K562 (cell line): Measurements from ENCODE around the gene ADI1. TPM values are rescaled to one million over a fixed set of nuclear protein-coding genes. Genes with fewer than 3 reads are reported as not detected.
A peak's percentile ranks its signal among the peaks of the same experiment; 100 is the strongest.

ENCODE experiments used
- ATAC-seq: fragments of 200-7000 bp; cut with Tn5 transposase; 3 replicates; pipeline ENCODE4 v1.9.1; 2020; ENCODE audit warnings: moderate library complexity
- BruUV-seq: library from RNA; stranded (reverse); fragments of 400-500 nt; replicated peaks from 2 replicates; lab custom pipeline; 2021; lab: Mats Ljungman, UMichigan
- CTCF ChIA-PET: fragments of 300-600 bp; formaldehyde crosslinking; extraction: SDS; loops from one replicate; lab custom pipeline; 2021; ENCODE audit warnings: low intra/inter-chr PET ratio; lab: Yijun Ruan, JAX
- POLR2A ChIA-PET: fragments of 300-600, 350-650 bp; sonication (Branson Sonifier 250); formaldehyde crosslinking; extraction: SDS; loops from one replicate; lab custom pipeline; 2021; ENCODE audit warnings: antibody characterized with exemption, inconsistent platforms; lab: Yijun Ruan, JAX
- DNase-seq, 4 experiments: peaks; one replicate each; pipeline versions ENCODE4 v3.0.0 to v3.0.0-alpha.2; 2011 to 2018; ENCODE audit warnings: low spot score in 3 of 4, mixed read lengths in 3 of 4; ENCODE audit errors: extremely low read depth in 1 of 4
- FAIRE-seq: peaks from 2 replicates; lab custom pipeline; 2011; peaks lifted over from hg19 to GRCh38; lab: Jason Lieb, UNC
- H2AFZ ChIP-seq: 2 replicates; pipeline ENCODE4 v1.6.0; 2011; ENCODE audit warnings: low read depth, low read length, control low read depth, inconsistent platforms
- H3K27ac ChIP-seq: fragments of 200-600 bp; 3 replicates; pipeline ENCODE4 v1.8.0; 2011; ENCODE audit warnings: low read depth, mild to moderate bottlenecking, control low read depth, inconsistent platforms, low read length, moderate library complexity, mixed read lengths; ENCODE audit errors: extremely low read depth
- H3K27me3 ChIP-seq, 2 experiments: fragments of 300-600 bp in 1 of 2; 2 replicates in 1 of 2; 3 replicates in 1 of 2; pipeline versions ENCODE4 v1.6.0 to v1.8.0; 2011; ENCODE audit warnings: inconsistent platforms in 2 of 2, low read length in 2 of 2, mild to moderate bottlenecking in 1 of 2, mixed read lengths in 1 of 2, moderate library complexity in 1 of 2; ENCODE audit not compliant: control insufficient read depth in 2 of 2, insufficient read depth in 2 of 2
- H3K36me3 ChIP-seq: fragments of 300-600 bp; 3 replicates; pipeline ENCODE4 v1.8.0; 2011; ENCODE audit warnings: mild to moderate bottlenecking, low read length, inconsistent platforms; ENCODE audit not compliant: control insufficient read depth, insufficient read depth
- H3K4me1 ChIP-seq, 2 experiments: fragments of 200-600 bp in 1 of 2; replicated peaks in 1 of 2; 2 replicates in 1 of 2; 3 replicates in 1 of 2; pipeline versions ENCODE4 v1.5.1 to v1.8.0; 2011; ENCODE audit warnings: inconsistent platforms in 2 of 2, low read length in 2 of 2, mild to moderate bottlenecking in 1 of 2, mixed read lengths in 1 of 2, moderate library complexity in 1 of 2; ENCODE audit not compliant: control insufficient read depth in 2 of 2, insufficient read depth in 2 of 2
- H3K4me2 ChIP-seq: 2 replicates; pipeline ENCODE4 v1.6.1; 2011; ENCODE audit warnings: low read length, control low read depth, inconsistent platforms, mixed read lengths; ENCODE audit not compliant: insufficient read depth
- H3K4me3 ChIP-seq: fragments of 200-600 bp; sonication (generic), shearing (Covaris generic); 2 replicates; pipeline ENCODE4 v1.5.1; 2016; ENCODE audit warnings: control low read depth, inconsistent platforms
- H3K79me2 ChIP-seq: fragments of 200-600 bp; 3 replicates; pipeline ENCODE4 v1.8.0; 2011; ENCODE audit warnings: low read length, inconsistent platforms; ENCODE audit not compliant: control insufficient read depth, insufficient read depth
- H3K9ac ChIP-seq, 2 experiments: 2 replicates each; pipeline versions ENCODE4 v1.6.0 to v1.6.1; 2011; ENCODE audit warnings: low read depth in 2 of 2, low read length in 2 of 2, control low read depth in 1 of 2, inconsistent platforms in 1 of 2, mild to moderate bottlenecking in 1 of 2, mixed read lengths in 1 of 2; ENCODE audit not compliant: insufficient read depth in 1 of 2
- H3K9me1 ChIP-seq: one replicate; pipeline ENCODE4 v1.6.0; 2011; ENCODE audit warnings: inconsistent platforms, mild to moderate bottlenecking, low read length, moderate library complexity; ENCODE audit not compliant: control insufficient read depth, insufficient read depth
- H3K9me3 ChIP-seq: replicated peaks from 2 replicates; pipeline ENCODE4 v1.5.1; 2011; ENCODE audit warnings: low read depth, low read length, inconsistent platforms; ENCODE audit not compliant: control insufficient read depth, insufficient read depth
- H4K20me1 ChIP-seq: replicated peaks from 2 replicates; pipeline ENCODE4 v1.6.1; 2011; ENCODE audit warnings: low read length, inconsistent platforms, mixed read lengths; ENCODE audit not compliant: control insufficient read depth, insufficient read depth
- CBFA2T2 ChIP-seq: fragments of 450-650 bp; conservative IDR thresholded peaks from 2 replicates; pipeline ENCODE4 v1.6.1; 2017; ENCODE audit warnings: mild to moderate bottlenecking
- CC2D1A ChIP-seq: fragments of 450-650 bp; IDR thresholded peaks from 2 replicates; pipeline ENCODE4 v1.6.1; 2017; ENCODE audit warnings: mild to moderate bottlenecking
- HDAC2 ChIP-seq: fragments of 450-650 bp; IDR thresholded peaks from 2 replicates; pipeline ENCODE4 v1.6.1; 2016; ENCODE audit warnings: mild to moderate bottlenecking
- HMBOX1 ChIP-seq: sonication (generic); IDR thresholded peaks from 2 replicates; pipeline ENCODE4 v1.6.1; 2016
- KDM1A ChIP-seq, 2 experiments: fragments of 450-650 bp; IDR thresholded peaks; 2 replicates each; pipeline ENCODE4 v1.6.1; 2016; ENCODE audit warnings: mild to moderate bottlenecking in 2 of 2
- PHTF2 ChIP-seq: fragments of 250-450 bp; sonication (Bioruptor Pico); IDR thresholded peaks from 2 replicates; pipeline ENCODE4 v1.5.0; 2021; ENCODE audit warnings: mild to moderate bottlenecking
- SAFB2 ChIP-seq: fragments of 200-400 bp; formaldehyde crosslinking; IDR thresholded peaks from 2 replicates; pipeline ENCODE4 v1.6.1; 2018; ENCODE audit warnings: borderline replicate concordance, low read length, low read depth, moderate library complexity; ENCODE audit not compliant: severe bottlenecking
- SIRT6 ChIP-seq: IDR thresholded peaks from one replicate; pipeline ENCODE4 v1.6.1; 2012; ENCODE audit warnings: low read depth, mild to moderate bottlenecking, control low read depth, inconsistent platforms, low read length, moderate library complexity
- SMARCC2 ChIP-seq: fragments of 450-650 bp; IDR thresholded peaks from 2 replicates; pipeline ENCODE4 v1.6.1; 2017; ENCODE audit warnings: antibody characterized with exemption, moderate library complexity, mild to moderate bottlenecking, low read depth
- TAF15 ChIP-seq: fragments of 200-400 bp; formaldehyde crosslinking; IDR thresholded peaks from 2 replicates; pipeline ENCODE4 v1.6.1; 2017; ENCODE audit warnings: mild to moderate bottlenecking, low read depth, low read length, moderate library complexity
- TBL1XR1 ChIP-seq, 2 experiments: IDR thresholded peaks; 2 replicates each; pipeline ENCODE4 v1.6.1; 2012; ENCODE audit warnings: improper control_type of control experiment in 2 of 2, low read length in 2 of 2, mild to moderate bottlenecking in 1 of 2
- TCF7 ChIP-seq: sonication (generic); IDR thresholded peaks from 2 replicates; pipeline ENCODE4 v1.6.1; 2016; ENCODE audit warnings: antibody characterized with exemption, borderline replicate concordance
- ZFP30 ChIP-seq: fragments of 250-450 bp; sonication (Bioruptor Pico); IDR thresholded peaks from 2 replicates; pipeline ENCODE4 v1.8.0; 2022; ENCODE audit warnings: moderate library complexity, mild to moderate bottlenecking, inconsistent platforms, borderline replicate concordance
- ZNF133 ChIP-seq: fragments of 250-450 bp; sonication (Bioruptor Pico); IDR thresholded peaks from 2 replicates; pipeline ENCODE4 v1.4.0; 2020; ENCODE audit warnings: mild to moderate bottlenecking
- ZNF23 ChIP-seq: fragments of 250-450 bp; sonication (Bioruptor Pico); IDR thresholded peaks from 2 replicates; pipeline ENCODE4 v1.4.0; 2020; ENCODE audit warnings: mild to moderate bottlenecking
- ZNF3 ChIP-seq: fragments of 250-450 bp; sonication (Bioruptor Pico); IDR thresholded peaks from 2 replicates; pipeline ENCODE4 v1.5.0; 2021; ENCODE audit warnings: mild to moderate bottlenecking, moderate library complexity
- WGBS: fragments of 100-300 bp; shearing (Covaris generic); methylation state at CpG from one replicate; pipeline ENCODE4 v1.1.6; 2016; ENCODE audit warnings: low coverage, mixed read lengths; ENCODE audit not compliant: insufficient coverage; ENCODE audit errors: missing lambda C conversion rate; 5-methylcytosine and 5-hydroxymethylcytosine counted together
- in situ Hi-C: fragments of 300-500 bp; cut with MboI; formaldehyde crosslinking; loops from 4 replicates; pipeline ENCODE4 v1.15.0; 2018; ENCODE audit warnings: inconsistent platforms, mixed read lengths
- intact Hi-C: fragments of 100-400 bp; cut with micrococcal nuclease; formaldehyde crosslinking; loops from 2 replicates; pipeline ENCODE4 v1.14.2; 2022
- polyA plus RNA-seq, 8 experiments: library from polyadenylated mRNA; depleted of rRNA in 4 of 8; stranded (reverse) in 5 of 8; unstranded in 3 of 8; fragments of >200 nt; fragmentation: Nextera tagmentation in 2 of 8; fragmentation: Illumina TruSeq in 1 of 8; extraction: Ambion mirVana in 2 of 8; extraction: Trizol in 1 of 8; gene quantifications; 2 replicates each; pipeline versions ENCODE4 v1.2.1 to v1.2.3, GENCODE V29; 2011 to 2014; ENCODE audit warnings: inconsistent platforms in 1 of 8, missing spikeins in 1 of 8
- total RNA-seq, 7 experiments: library from RNA; depleted of rRNA in 6 of 7; stranded (reverse); fragments of >200 nt in 6 of 7; fragmentation: Illumina TruSeq in 2 of 7; extraction: Trizol in 2 of 7; gene quantifications; 2 replicates each; pipeline versions ENCODE4 v1.2.1 to v1.2.3, GENCODE V29; 2011 to 2021; ENCODE audit warnings: low replicate concordance in 1 of 7

ADI1 gene
- total and polyA plus RNA-seq, 9 of the 15 experiments (the other 6 are each of a cell fraction or from before 2014, with no cell fraction given) = 6.1 to 51.0 (median 27.1) TPM

GRCh38 chr2:3476321-3476984, 42.9 kb downstream of the ADI1 start:
- H3K9me1 ChIP-seq = peaks cover 5% of the 10 kb centered on the region
- no TSS peak for BruUV-seq
- no peaks in the 10 kb centered on the region for H3K9me3 ChIP-seq
- H4K20me1 ChIP-seq = no peaks in the 10 kb centered on the region
- 89% methylated on average over 14 of the region's 14 CpGs for WGBS
- ATAC-seq (no peak), FAIRE-seq (no peak), DNase-seq (no peak)
- no peak for TF ChIP-seq KDM1A (IDR thresholded peaks at IDR 0.05)
- TF ChIP-seq SAFB2 = no peak
- TF ChIP-seq TCF7 = no peak
- no peaks in the 10 kb centered on the region for H3K79me2 ChIP-seq
- peaks cover 0 to 7% of the 10 kb centered on the region in 2 experiments; a peak in 1 of 5 replicates for H3K4me1 ChIP-seq
- in situ Hi-C loops = no loop called here
- intact Hi-C loops = no loop called here
- H2AFZ ChIP-seq = no peak overlapping the region
- H3K36me3 ChIP-seq = peaks cover 63% of the 10 kb centered on the region; the same call in 2 of the 3 replicates
- no peak overlapping the region for H3K27ac ChIP-seq
- no peaks in the 10 kb centered on the region for H3K27me3 ChIP-seq
- POLR2A ChIA-PET = interaction anchor here (0.6 kb wide), 1 partner anchor 17 kb away, joined by 3 read pairs; no protein-coding TSS in a partner anchor
- no peak overlapping the region for H3K4me3 ChIP-seq
- CTCF ChIA-PET = no interaction called here
- H3K4me2 ChIP-seq = no peak overlapping the region
- H3K9ac ChIP-seq = no peak overlapping the region

DNA sequence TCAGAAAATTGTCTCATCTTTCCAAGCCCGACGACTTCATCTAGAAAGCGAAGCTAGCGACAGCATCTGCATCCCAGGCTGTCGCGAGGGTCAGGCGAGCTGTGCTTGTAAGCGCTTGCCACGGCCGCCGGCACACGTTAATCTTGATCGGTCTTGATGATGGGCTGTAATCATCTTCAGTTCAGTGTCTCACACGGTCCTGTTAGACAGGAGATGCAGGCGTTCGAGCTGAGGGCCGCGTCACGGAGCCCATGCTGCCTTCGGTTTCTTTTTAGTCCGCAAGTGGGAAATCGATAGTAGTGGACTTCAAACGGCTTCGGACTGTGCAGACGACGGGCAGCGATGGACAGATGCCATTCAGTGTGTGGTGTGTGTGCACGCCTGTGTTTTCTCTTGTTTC, 43.6 kb downstream of the ADI1 start:
- ATAC-seq (no peak), DNase-seq (no peak), FAIRE-seq (no peak)
- H3K27ac ChIP-seq = no peak overlapping the region
- no peaks in the 10 kb centered on the region for H3K79me2 ChIP-seq
- H4K20me1 ChIP-seq = no peaks in the 10 kb centered on the region
- H3K9me1 ChIP-seq = peaks cover 5% of the 10 kb centered on the region
- peaks cover 0 to 7% of the 10 kb centered on the region in 2 experiments; a peak in 1 of 5 replicates for H3K4me1 ChIP-seq
- peaks cover 69% of the 10 kb centered on the region; the same call in 2 of the 3 replicates for H3K36me3 ChIP-seq
- H2AFZ ChIP-seq = no peak overlapping the region
- ChIA-PET CTCF (no interaction called here), POLR2A (no interaction called here)
- H3K9ac ChIP-seq = peak overlapping the region in 1 of 2 experiments; percentile 77; a peak in 1 of 4 replicates
- 95% methylated on average over 24 of the region's 28 CpGs for whole genome bisulfite sequencing
- H3K4me2 ChIP-seq = no peak overlapping the region
- H3K27me3 ChIP-seq = no peaks in the 10 kb centered on the region
- no peaks in the 10 kb centered on the region for H3K9me3 ChIP-seq
- intact Hi-C loops = no loop called here
- BruUV-seq = no TSS peak
- in situ Hi-C loops = no loop called here
- no peak overlapping the region for H3K4me3 ChIP-seq
- TF ChIP-seq HMBOX1 (no peak), SIRT6 (no peak), ZNF133 (no peak), TBL1XR1 (IDR thresholded peaks at IDR 0.05; ENCODE audit: low read length in 2 of 2) (no peak), CC2D1A (no peak), HDAC2 (no peak), ZNF23 (CRISPR knock-in tag) (no peak), TAF15 (no peak), ZNF3 (CRISPR knock-in tag) (no peak), CBFA2T2 (no peak), SMARCC2 (no peak), PHTF2 (no peak), ZFP30 (CRISPR knock-in tag) (no peak)
